ENCODE data around the gene TRIM45. TPM values are rescaled to one million over a fixed set of nuclear protein-coding genes. Genes with fewer than 3 reads are reported as not detected.
A peak's percentile ranks its signal among the peaks of the same experiment; 100 is the strongest.

TRIM45 gene
- total RNA-seq, 1 donor from 2014 or later: 50.9 TPM

DNA sequence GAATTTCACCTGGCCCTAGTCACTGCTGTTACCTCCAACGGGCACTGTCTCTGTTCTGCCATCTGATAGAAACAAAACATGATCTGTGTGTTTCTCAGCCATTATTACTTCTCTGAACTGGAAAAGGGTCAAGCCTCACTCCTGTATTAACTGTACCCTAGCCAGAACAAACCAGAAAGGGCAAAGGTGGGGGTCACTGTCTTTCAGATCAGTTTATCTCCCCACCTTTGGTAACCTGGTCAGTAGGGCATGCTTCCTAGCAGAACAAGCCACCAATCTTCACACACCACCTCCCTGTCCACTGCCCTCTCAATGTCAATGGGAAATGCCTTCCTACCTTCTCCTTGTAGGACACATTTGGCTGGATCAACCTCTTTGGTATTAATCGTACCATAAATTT, 3.9 kb downstream of the TRIM45 start:
- Mint-ChIP-seq H3K27ac (peak overlapping the region; percentile 49), H3K36me3 (ENCODE audit: insufficient read depth) (peaks cover 25% of the 10 kb centered on the region), H3K4me1 (ENCODE audit: low read depth) (peaks cover 24% of the 10 kb centered on the region), H3K4me3 (ENCODE audit: low read depth) (peak overlapping the region; percentile 12), H3K9me3 (ENCODE audit: low read depth) (no peaks in the 10 kb centered on the region), H3K27me3 (no peaks in the 10 kb centered on the region)
- no peak for DNase-seq (ENCODE audit: low spot score, unreplicated experiment)
- TF ChIP-seq, protein P1, sequence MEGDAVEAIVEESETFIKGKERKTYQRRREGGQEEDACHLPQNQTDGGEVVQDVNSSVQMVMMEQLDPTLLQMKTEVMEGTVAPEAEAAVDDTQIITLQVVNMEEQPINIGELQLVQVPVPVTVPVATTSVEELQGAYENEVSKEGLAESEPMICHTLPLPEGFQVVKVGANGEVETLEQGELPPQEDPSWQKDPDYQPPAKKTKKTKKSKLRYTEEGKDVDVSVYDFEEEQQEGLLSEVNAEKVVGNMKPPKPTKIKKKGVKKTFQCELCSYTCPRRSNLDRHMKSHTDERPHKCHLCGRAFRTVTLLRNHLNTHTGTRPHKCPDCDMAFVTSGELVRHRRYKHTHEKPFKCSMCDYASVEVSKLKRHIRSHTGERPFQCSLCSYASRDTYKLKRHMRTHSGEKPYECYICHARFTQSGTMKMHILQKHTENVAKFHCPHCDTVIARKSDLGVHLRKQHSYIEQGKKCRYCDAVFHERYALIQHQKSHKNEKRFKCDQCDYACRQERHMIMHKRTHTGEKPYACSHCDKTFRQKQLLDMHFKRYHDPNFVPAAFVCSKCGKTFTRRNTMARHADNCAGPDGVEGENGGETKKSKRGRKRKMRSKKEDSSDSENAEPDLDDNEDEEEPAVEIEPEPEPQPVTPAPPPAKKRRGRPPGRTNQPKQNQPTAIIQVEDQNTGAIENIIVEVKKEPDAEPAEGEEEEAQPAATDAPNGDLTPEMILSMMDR (IDR thresholded peaks at IDR 0.05; ENCODE audit: unreplicated experiment): no peak

DNA sequence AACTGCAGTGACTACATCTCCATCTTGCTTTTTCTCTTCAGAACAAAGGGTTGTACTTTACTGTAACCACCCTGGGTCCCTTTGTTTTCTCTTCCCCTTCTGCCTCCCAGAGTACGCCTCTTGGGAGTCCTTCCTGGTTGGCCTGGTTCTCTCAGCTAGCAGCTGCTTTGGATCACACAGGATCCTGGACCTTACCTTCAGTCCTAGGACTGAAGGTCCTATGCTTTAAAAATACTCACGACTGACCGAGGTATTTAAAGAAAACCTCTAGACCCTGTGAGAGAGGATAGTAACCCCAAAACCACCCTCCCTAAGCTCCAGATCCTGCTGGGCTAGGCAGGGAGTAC, 4.8 kb downstream of the TRIM45 start:
- no peak for DNase-seq (ENCODE audit: low spot score, unreplicated experiment)
- TF ChIP-seq, protein P1 (IDR thresholded peaks at IDR 0.05; ENCODE audit: unreplicated experiment): no peak
- Mint-ChIP-seq H3K27me3 (no peaks in the 10 kb centered on the region), H3K27ac (no peak overlapping the region), H3K4me1 (ENCODE audit: low read depth) (peaks cover 24% of the 10 kb centered on the region), H3K9me3 (ENCODE audit: low read depth) (no peaks in the 10 kb centered on the region), H3K4me3 (ENCODE audit: low read depth) (peak overlapping the region; percentile 40), H3K36me3 (ENCODE audit: insufficient read depth) (peaks cover 31% of the 10 kb centered on the region)

DNA sequence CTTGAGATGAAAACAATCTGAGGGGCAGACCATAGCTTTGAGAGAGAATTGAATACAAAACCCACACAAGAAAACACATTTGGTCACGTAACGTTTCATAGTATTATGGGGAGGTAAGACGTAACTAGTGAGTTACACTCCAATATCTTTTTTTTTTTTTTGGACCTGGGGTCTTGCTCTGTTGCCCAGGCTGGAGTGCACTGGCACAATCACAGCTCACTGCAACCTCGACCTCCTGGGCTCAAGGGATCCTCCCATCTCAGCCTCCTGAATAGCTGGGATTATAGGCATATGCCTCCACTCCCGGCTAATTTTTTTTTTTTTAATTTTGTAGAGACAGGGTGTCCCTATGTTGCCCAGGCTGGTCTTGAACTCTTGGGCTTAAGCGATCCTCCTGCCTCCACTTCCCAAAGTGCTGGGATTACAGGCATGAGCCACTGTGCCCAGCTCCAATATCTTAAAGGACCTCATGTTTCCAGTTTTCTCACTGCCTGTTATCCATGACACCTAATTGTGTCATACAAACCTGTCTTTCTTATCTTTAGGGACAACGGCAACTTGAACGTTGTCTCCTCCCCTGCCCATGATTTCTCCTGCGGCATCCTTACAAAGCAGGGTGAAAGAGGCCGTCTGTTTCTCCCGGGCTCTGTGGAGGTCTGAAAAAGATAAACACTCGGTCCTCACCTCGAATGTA, 5.3 kb downstream of the TRIM45 start:
- TF ChIP-seq, protein P1 (IDR thresholded peaks at IDR 0.05; ENCODE audit: unreplicated experiment): no peak
- peaks cover 24% of the 10 kb centered on the region for H3K4me1 Mint-ChIP-seq (ENCODE audit: low read depth)
- no peak overlapping the region for H3K4me3 Mint-ChIP-seq (ENCODE audit: low read depth)
- H3K27me3 Mint-ChIP-seq: no peaks in the 10 kb centered on the region
- DNase-seq (ENCODE audit: low spot score, unreplicated experiment): no peak
- peaks cover 34% of the 10 kb centered on the region for H3K36me3 Mint-ChIP-seq (ENCODE audit: insufficient read depth)
- no peaks in the 10 kb centered on the region for H3K9me3 Mint-ChIP-seq (ENCODE audit: low read depth)
- H3K27ac Mint-ChIP-seq: no peak overlapping the region

DNA sequence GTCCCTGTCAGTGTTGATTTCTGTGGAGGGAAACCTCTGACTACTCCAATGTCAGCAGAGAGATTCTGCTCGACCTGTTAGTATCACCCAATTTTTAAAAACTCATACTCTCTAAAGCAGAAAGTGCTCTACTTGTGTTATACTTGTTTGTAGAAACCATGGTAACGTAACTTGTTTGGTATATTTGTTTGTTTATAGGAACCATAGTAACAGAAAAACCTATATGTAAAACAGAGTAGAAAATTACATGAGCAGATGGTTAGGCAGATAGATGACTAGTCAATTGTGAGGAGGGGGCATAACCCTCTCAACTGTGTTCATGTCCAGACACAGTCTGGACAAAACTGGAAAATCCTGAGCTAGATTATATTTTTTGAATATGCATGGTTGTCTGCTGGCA, 6.7 kb downstream of the TRIM45 start:
- Mint-ChIP-seq H3K27ac (no peak overlapping the region), H3K9me3 (ENCODE audit: low read depth) (no peaks in the 10 kb centered on the region), H3K27me3 (no peaks in the 10 kb centered on the region), H3K4me1 (ENCODE audit: low read depth) (peaks cover 13% of the 10 kb centered on the region), H3K36me3 (ENCODE audit: insufficient read depth) (peaks cover 41% of the 10 kb centered on the region), H3K4me3 (ENCODE audit: low read depth) (no peak overlapping the region)
- DNase-seq (ENCODE audit: low spot score, unreplicated experiment): no peak
- TF ChIP-seq, protein P1 (IDR thresholded peaks at IDR 0.05; ENCODE audit: unreplicated experiment): no peak

DNA sequence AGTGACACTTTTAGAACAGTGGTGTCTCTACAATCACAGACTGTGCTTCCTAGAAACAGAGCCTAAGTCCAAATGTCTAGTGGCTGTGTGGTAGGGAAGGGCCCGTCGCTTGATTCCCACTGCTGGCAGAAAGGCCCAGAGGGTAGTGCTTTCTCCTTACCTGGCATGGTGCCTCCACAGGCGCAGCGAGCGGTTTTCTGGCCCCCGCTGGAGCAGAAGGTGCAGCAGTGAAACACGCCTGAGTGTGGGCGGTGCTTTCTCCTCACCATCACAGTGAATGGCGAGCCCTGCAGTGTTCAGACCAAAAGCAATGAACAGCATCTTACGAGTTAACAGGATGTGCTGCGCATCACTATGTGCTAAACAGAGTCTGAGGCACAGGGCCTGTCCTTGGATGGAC, 8.3 kb downstream of the TRIM45 start:
- no peaks in the 10 kb centered on the region for H3K9me3 Mint-ChIP-seq (ENCODE audit: low read depth)
- H3K27me3 Mint-ChIP-seq: no peaks in the 10 kb centered on the region
- no peak overlapping the region for H3K4me3 Mint-ChIP-seq (ENCODE audit: low read depth)
- TF ChIP-seq, protein P1 (IDR thresholded peaks at IDR 0.05; ENCODE audit: unreplicated experiment): no peak
- H3K4me1 Mint-ChIP-seq (ENCODE audit: low read depth): peaks cover 13% of the 10 kb centered on the region
- no peak overlapping the region for H3K27ac Mint-ChIP-seq
- DNase-seq (ENCODE audit: low spot score, unreplicated experiment): no peak
- peaks cover 57% of the 10 kb centered on the region for H3K36me3 Mint-ChIP-seq (ENCODE audit: insufficient read depth)
